Stimulated activated CD8-positive, alpha-beta memory T cell treated with anti-CD3 and anti-CD28 coated beads, Interleukin-7, amount 100 ng/mL, for 24 hours (primary cell): Measurements from ENCODE around the gene TNXB.
"Not testable (repeated sequence)": the region's sequence is repeated elsewhere in the genome, so short reads cannot be mapped to it uniquely, and the experiment has no call there.

Source experiments
- DNase-seq: peaks from one replicate; pipeline ENCODE4 v3.0.0-alpha.2; 2020; ENCODE audit warnings: low read depth

TNXB gene

GRCh38 chr6:32085759-32086459 is 23.2 kb downstream of the TNXB start:
- DNase-seq: no peak

GRCh38 chr6:32084780-32085179 is 24.4 kb downstream of the TNXB start:
- no peak for DNase-seq

GRCh38 chr6:32083812-32084768 is 25.0 kb downstream of the TNXB start:
- no peak for DNase-seq

GRCh38 chr6:32082935-32083334 is 26.2 kb downstream of the TNXB start:
- DNase-seq: no peak

GRCh38 chr6:32082478-32082877 is 26.7 kb downstream of the TNXB start:
- no peak for DNase-seq

GRCh38 chr6:32081168-32081990 is 27.8 kb downstream of the TNXB start:
- no peak for DNase-seq

GRCh38 chr6:32079566-32080290 is 29.4 kb downstream of the TNXB start:
- DNase-seq: no peak

GRCh38 chr6:32076321-32076809 is 32.8 kb downstream of the TNXB start:
- no peak for DNase-seq

GRCh38 chr6:32075781-32076180 is 33.4 kb downstream of the TNXB start:
- DNase-seq: no peak

- no peak for DNase-seq
These were observed 34.1 kb downstream of the TNXB start for GRCh38 chr6:32074996-32075532.

GRCh38 chr6:32073613-32074012 is 35.5 kb downstream of the TNXB start:
- DNase-seq: no peak

GRCh38 chr6:32073101-32073500 is 36.0 kb downstream of the TNXB start:
- no peak for DNase-seq

- no peak for DNase-seq
These were observed 38.2 kb downstream of the TNXB start for GRCh38 chr6:32070814-32071543.

- DNase-seq: no peak
These were observed 39.1 kb downstream of the TNXB start for GRCh38 chr6:32069878-32070515.

GRCh38 chr6:32069460-32069859 is 39.7 kb downstream of the TNXB start:
- no peak for DNase-seq

GRCh38 chr6:32068867-32069266 is 40.3 kb downstream of the TNXB start:
- DNase-seq: no peak

- DNase-seq: not testable (repeated sequence)
These were observed 40.8 kb downstream of the TNXB start for GRCh38 chr6:32068315-32068714.

GRCh38 chr6:32067521-32067920 is 41.6 kb downstream of the TNXB start:
- DNase-seq: not testable (repeated sequence)

- no peak for DNase-seq
These were observed 44.4 kb downstream of the TNXB start for GRCh38 chr6:32064706-32065105.
